Femur (tissue), 1 donor: Measurements from ENCODE around the gene NPIPB13.
"Not testable (repeated sequence)": the region's sequence is repeated elsewhere in the genome, so short reads cannot be mapped to it uniquely, and the experiment has no call there.

Experiments used
- DNase-seq: peaks from one replicate; pipeline ENCODE4 v3.0.0-alpha.2; 2017

Gene NPIPB13

DNA sequence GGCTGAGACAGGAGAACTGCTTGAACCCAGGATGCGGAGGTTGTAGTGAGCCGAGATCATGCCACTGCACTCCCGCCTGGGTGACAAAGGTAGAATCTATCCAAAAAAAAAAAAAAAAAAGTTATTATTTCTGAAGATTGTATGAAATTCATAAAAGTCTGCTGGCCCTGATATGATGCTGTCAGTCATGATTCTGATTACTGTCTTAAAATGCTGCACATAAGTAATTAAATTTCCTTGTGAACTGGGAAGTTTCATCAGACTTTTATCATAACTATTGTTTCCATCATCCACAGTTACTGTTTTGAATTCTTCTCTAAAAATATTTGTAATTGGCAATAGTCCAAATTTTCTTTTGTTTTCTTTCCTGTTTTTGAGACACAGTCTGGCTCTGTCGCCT is at the start of gene NPIPB13:
Gene NPIPB13 (minus strand): TSS at position 101 of the 400 bp plus-strand sequence. CDS start 2,906 bp downstream, outside the sequence.
- DNase-seq, result not testable (repeated sequence)

DNA sequence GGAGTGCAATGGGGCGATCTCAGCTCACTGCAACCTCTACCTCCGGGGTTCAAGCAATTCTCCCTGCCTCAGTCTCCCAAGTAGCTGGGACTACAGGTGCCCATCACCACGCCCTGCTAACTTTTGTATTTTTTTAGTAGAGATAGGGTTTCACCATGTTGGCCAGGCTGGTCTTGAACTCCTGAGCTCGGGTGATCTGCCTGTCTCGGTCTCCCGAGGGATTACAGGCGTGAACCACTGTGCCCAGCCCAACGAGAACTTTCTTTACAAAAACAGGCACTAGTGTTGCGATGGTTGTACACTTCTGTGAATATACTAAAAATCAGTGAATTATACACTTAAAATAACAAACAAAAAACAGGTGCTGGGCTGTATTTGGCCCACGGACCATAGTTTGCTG is 34.1 kb upstream of the NPIPB13 start:
- DNase-seq, result not testable (repeated sequence)

DNA sequence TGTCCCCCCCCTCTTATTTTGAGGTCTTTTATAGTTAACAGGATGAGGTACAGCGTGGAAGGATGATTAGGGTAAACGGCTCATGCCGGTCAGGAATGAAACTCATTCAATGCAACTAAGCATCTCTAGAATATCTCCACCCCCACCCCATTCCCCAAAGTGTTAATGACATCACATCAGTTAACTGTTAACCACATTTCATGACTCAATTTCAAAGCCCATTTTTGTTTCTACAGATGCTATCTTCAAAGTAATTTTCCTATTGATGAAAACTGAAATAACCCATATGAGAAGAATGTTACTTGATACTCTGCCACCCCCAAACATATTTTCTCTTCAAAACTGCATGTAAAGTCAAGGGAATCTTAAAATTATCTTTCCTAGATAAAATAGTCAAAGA is 30.2 kb upstream of the NPIPB13 start:
- not testable (repeated sequence) for DNase-seq

DNA sequence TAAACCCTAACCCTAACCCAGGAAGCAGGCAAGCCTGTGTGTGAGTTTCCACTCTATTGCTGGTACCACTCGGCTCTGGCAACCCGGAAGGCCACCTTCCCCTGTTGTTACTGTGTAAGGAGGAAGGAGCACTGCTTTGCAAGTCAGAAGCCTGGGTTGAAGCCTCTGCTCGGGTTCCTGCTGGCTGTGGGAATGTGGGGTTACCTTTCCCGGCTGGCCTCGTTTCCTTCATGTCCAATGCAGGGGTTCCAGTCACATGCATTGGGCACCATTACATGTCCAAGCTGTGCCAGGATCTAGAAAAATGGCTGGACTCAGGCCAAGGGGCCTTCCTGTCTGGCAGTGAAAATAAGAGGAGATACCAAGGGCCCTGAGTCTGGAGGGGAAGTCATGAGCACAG is 31.2 kb downstream of the NPIPB13 start:
- not testable (repeated sequence) for DNase-seq

DNA sequence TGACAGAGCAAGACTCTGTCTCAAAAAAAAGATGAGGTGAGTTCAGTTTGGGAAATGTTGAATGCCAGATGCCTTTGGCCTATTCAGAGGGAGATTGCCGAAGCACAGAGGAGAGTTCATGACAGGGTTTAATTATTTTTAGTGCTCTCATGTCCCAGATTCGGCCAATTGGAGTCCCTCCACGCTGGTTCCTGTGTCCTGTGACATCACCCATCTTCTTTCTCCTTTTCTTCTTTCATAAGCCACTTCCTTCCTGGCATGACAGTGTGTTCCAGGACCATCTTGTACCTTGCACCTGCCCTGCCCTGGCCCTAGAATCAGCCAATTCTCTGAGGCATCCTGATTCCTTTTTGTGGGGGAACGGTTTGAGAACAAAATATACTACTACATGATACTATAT is 36.9 kb downstream of the NPIPB13 start:
- not testable (repeated sequence) for DNase-seq

DNA sequence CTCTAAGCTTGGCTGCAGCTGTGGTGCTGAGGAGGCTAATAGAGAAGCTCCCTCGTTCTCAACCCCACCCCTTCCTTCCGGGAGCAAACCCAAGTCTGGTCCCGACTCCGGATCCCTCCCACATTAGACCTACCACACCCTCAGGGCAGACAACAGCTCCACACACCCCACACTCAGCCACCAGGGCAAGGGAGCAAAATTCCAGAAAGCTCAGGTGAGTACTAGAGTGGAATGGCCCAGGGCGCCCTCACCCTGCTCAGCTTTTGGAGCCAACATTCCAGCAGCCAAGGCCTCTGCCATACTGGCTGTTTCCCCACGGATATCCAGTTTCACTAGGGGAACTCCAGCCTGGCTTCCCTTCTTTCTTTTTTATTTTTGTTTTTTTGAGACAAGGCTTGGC is 39.2 kb downstream of the NPIPB13 start:
- DNase-seq, result not testable (repeated sequence)

DNA sequence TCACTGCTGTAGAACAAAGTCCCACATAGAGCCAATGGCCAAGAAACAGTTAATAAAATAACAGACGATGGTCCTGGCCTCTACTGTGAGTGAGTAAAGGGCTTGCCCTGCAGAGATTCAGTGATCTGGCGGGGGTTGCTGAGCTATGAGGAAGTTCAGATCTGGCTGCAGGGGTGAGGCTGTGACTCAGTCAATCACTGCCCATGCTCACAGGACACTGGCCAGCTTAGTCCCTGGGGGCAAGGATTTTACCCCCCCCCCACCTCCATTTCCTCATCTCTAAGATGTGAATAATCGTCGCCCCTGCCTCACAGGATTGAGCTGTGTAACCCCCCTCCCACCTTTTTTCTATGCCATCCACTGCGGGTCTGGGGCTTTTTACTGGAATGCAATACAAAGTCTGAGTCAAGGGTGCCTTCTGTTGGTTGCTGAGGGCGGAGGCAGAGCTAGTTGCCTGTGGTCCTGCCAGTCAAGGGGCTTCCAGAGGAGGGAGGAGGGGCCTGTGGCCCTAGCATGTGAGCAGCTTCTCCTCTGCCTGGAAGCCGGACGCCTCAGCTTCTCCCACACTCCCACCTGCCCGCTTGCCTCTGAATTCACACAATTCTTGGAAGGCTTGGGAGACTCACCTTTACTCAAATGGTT is 41.1 kb downstream of the NPIPB13 start:
- not testable (repeated sequence) for DNase-seq

DNA sequence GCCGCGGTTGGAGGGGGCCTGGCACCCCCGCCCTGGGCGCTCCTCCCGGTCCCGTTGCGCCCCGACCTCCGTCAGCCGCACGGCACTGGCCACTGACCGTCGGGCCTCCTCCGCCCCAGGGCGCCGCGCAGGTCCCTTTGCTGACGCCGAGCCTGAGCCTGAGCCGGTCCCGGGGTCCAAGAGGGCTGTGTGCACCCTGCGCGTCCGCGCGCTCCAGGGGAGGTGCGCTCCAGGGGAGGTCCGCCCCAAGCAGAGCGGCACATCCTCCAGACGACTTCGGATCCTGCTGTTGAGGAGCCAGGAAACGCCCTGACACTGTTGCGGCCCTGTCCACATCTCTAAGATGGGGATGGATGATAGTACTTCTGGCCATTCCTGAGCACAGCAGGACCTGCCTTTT is 42.0 kb downstream of the NPIPB13 start:
- not testable (repeated sequence) for DNase-seq

DNA sequence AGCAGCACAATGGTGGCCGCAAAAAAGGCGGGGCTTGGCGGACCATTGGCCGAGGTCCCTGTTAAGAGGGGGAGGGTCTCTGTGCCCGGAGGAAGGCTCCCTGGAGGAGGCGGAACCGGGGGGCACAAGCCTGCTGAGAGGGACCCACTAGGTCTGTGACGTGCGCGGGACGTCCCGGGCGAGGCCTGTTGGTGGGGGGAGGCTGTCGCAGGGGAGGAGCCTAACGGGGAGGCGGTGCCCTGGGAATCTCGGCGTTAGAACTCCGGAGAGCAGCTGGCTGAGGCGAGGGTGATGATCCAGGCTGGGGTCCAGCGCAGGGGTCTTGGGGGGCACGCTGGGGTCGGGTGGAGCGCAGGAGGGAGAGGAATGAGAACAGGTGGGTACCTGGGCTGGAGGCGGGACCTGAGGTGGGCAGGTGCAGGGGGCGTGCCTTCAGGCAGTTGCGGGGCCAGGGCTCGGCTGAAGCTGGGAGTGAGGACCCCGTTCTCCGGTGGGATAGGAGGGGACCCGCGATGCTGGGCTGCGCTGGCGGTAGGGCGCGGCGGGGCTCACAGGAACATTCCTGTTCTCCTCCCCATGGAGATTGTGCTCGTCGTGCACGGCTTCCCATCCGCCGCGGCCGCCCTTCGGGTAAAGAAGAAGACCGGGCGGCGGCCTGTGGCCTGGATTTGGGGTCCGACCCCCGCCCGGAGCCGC is 42.6 kb downstream of the NPIPB13 start:
- not testable (repeated sequence) for DNase-seq

DNA sequence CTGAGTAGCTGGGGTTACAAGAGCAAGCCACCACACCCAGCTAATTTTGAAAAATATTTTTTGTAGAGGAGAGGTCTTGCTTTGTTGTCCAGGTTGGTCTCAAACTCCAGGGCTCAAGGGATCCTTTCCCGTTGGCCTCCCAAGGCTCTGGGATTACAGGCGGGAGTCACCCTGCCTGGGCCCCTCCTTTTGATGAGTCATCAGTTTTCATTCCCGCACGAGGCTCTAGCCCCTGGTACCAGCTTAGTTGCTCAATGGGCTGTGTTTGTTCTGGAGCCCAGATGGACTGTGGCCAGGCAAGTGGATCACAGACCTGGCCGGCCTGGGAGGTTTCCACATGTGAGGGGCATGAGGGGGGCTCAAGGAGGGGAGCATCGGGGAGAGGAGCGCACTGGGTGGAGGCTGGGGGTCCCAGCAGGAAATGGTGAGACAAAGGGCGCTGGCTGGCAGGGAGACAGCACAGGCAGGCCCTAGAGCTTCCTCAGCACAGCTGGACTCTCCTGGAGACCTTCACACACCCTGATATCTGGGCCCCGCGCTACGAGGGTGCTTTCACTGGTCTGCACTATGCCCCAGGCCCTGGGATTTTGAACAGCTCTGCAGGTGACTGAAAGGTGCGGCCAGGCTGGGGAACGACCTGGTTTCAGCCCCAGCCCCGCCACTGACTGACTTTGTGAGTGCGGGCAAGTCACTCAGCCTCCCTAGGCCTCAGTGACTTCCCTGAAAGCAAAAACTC is 48.5 kb downstream of the NPIPB13 start:
- DNase-seq, result not testable (repeated sequence)

DNA sequence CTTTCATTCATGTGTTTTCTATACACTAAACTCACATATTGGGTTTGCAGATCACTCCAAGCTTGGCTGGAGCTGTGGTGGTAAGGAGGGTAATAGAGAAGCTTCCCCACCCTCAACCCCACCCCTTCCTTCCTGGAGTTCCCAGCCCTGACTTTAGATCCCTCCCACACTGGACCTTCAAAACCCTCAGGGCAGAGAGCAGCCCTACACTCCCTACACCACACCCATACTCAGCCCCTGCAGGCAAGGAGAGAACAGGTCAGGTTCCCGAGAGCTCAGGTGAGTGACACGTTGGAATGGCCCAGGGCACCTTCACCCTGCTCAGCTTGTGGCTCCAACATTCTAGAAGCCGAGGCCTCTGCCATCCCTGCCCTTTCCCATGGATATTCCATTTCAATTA is 49.2 kb downstream of the NPIPB13 start, which contains the start of gene SULT1A3:
Gene SULT1A3 (plus strand): TSS at position 207 of the 400 bp plus-strand sequence. CDS start 1,474 bp downstream, outside the sequence.
- DNase-seq, result not testable (repeated sequence)
